Left ventricle myocardium inferior (tissue), 1 donor: ENCODE data around the gene MRPL28. TPM values are rescaled to one million over a fixed set of nuclear protein-coding genes. Genes with fewer than 3 reads are reported as not detected.
A peak's percentile ranks its signal among the peaks of the same experiment; 100 is the strongest.

ENCODE experiments used
- DNase-seq: peaks from one replicate; pipeline ENCODE4 v3.0.0-alpha.2; 2020
- H3K27ac ChIP-seq: fragments of 200-600 bp; replicated peaks from 2 replicates; pipeline ENCODE4 v1.8.0; 2021
- H3K27me3 ChIP-seq: fragments of 200-600 bp; 2 replicates; pipeline ENCODE4 v1.8.0; 2021; ENCODE audit warnings: low read depth
- H3K36me3 ChIP-seq: fragments of 200-600 bp; 2 replicates; pipeline ENCODE4 v1.8.0; 2021
- H3K4me1 ChIP-seq: fragments of 200-600 bp; 2 replicates; pipeline ENCODE4 v1.8.0; 2021
- H3K4me3 ChIP-seq: fragments of 200-600 bp; 2 replicates; pipeline ENCODE4 v1.8.0; 2021; ENCODE audit warnings: mild to moderate bottlenecking, moderate library complexity
- H3K9me3 ChIP-seq: fragments of 200-600 bp; replicated peaks from 2 replicates; pipeline ENCODE4 v1.8.0; 2021
- CTCF ChIP-seq: fragments of 200-600 bp; IDR thresholded peaks from 2 replicates; pipeline ENCODE4 v1.8.0; 2021; ENCODE audit warnings: antibody characterized with exemption, mild to moderate bottlenecking, borderline replicate concordance
- intact Hi-C: fragments of 100-400 bp; cut with micrococcal nuclease; formaldehyde crosslinking; loops from one replicate; pipeline ENCODE4 v1.11.0; 2022
- total RNA-seq: library from RNA; stranded (reverse); fragmentation: NEBNext Ultra II Directional; extraction: Animal tissue kit (Norgen Biotek cat#: 25700); gene quantifications from one replicate; pipeline ENCODE4 v1.2.1, GENCODE V29; 2021
- donor health status: DM: no; HTN: yes; CAD: no; lungs with severe emphysema.

Gene MRPL28
- total RNA-seq, 1 donor from 2014 or later: 76.1 TPM

GRCh38 chr16:407253-407652 is 36.9 kb upstream of the MRPL28 start:
- intact Hi-C loops: no loop called here
- TF ChIP-seq CTCF: no peak

GRCh38 chr16:405548-406506 is 35.5 kb upstream of the MRPL28 start:
- H3K4me3 ChIP-seq: no peak overlapping the region
- TF ChIP-seq CTCF: no peak

More at GRCh38 chr16:407253-407652, 36.9 kb upstream of the MRPL28 start:
- Histone ChIP-seq H3K36me3 (peaks cover 17% of the 10 kb centered on the region), H3K4me1 (peaks cover 6% of the 10 kb centered on the region), H3K4me3 (no peak overlapping the region), H3K27me3 (no peaks in the 10 kb centered on the region), H3K27ac (no peak overlapping the region), H3K9me3 (no peaks in the 10 kb centered on the region)
- no peak for DNase-seq

GRCh38 chr16:404971-405486 is 34.7 kb upstream of the MRPL28 start:
- intact Hi-C loops: no loop called here

More at GRCh38 chr16:405548-406506, 35.5 kb upstream of the MRPL28 start:
- H3K27me3 ChIP-seq: no peaks in the 10 kb centered on the region
- H3K27ac ChIP-seq: no peak overlapping the region
- peaks cover 18% of the 10 kb centered on the region for H3K4me1 ChIP-seq
- intact Hi-C loops: no loop called here
- no peaks in the 10 kb centered on the region for H3K9me3 ChIP-seq
- H3K36me3 ChIP-seq: peaks cover 3% of the 10 kb centered on the region
- no peak for DNase-seq

GRCh38 chr16:401468-402348 is 31.4 kb upstream of the MRPL28 start, which contains the start of gene DECR2:
DECR2 (plus strand) TSS chr16:401885; CDS start chr16:401964, 79 bp downstream.
- peak; percentile 98 for DNase-seq
- no peaks in the 10 kb centered on the region for H3K27me3 ChIP-seq
- peaks cover 35% of the 10 kb centered on the region for H3K4me1 ChIP-seq
- peak; percentile 67 for TF ChIP-seq CTCF
- H3K27ac ChIP-seq: peak within 1 kb of the TSS; percentile 96
- no peaks in the 10 kb centered on the region for H3K9me3 ChIP-seq
- H3K36me3 ChIP-seq: peaks cover 6% of the 10 kb centered on the region
- H3K4me3 ChIP-seq: peak within 1 kb of the TSS; percentile 80
- intact Hi-C loops: no loop called here

More at GRCh38 chr16:404971-405486, 34.7 kb upstream of the MRPL28 start:
- peaks cover 25% of the 10 kb centered on the region for H3K4me1 ChIP-seq
- no peaks in the 10 kb centered on the region for H3K36me3 ChIP-seq
- no peak overlapping the region for H3K4me3 ChIP-seq
- no peak for TF ChIP-seq CTCF
- no peaks in the 10 kb centered on the region for H3K9me3 ChIP-seq
- no peaks in the 10 kb centered on the region for H3K27me3 ChIP-seq
- no peak overlapping the region for H3K27ac ChIP-seq
- DNase-seq: no peak

GRCh38 chr16:400061-400591 is 29.8 kb upstream of the MRPL28 start:
- no peak for DNase-seq
- no peaks in the 10 kb centered on the region for H3K27me3 ChIP-seq
- no peaks in the 10 kb centered on the region for H3K9me3 ChIP-seq
- H3K4me1 ChIP-seq: peaks cover 42% of the 10 kb centered on the region
- intact Hi-C loops: no loop called here
- H3K4me3 ChIP-seq: peak overlapping the region; percentile 80
- peaks cover 6% of the 10 kb centered on the region for H3K36me3 ChIP-seq
- no peak for TF ChIP-seq CTCF
- peak overlapping the region; percentile 96 for H3K27ac ChIP-seq
